Activated CD8-positive, alpha-beta memory T cell treated with anti-CD3 and anti-CD28 coated beads, Interleukin-2, amount 50 U/mL, for 48 hours (primary cell): ENCODE measurements around the gene C13orf46.

Experiments used
- DNase-seq: peaks from one replicate; pipeline ENCODE4 v3.0.0-alpha.2; 2020

Gene C13orf46

GRCh38 chr13:113953561-113953960 lies 20.3 kb downstream of the C13orf46 start:
- DNase-seq, result no peak

GRCh38 chr13:113952983-113953520 lies 20.8 kb downstream of the C13orf46 start:
- DNase-seq, result no peak

- DNase-seq, result no peak
Measured at GRCh38 chr13:113952151-113952982, 21.5 kb downstream of the C13orf46 start.

- DNase-seq, result peak; percentile 72
Measured at GRCh38 chr13:113951246-113951999, 22.5 kb downstream of the C13orf46 start.

- DNase-seq, result no peak
Measured at GRCh38 chr13:113950451-113951245, 23.2 kb downstream of the C13orf46 start.

GRCh38 chr13:113949546-113949945 lies 24.3 kb downstream of the C13orf46 start:
- DNase-seq, result no peak

GRCh38 chr13:113948034-113948742 lies 25.7 kb downstream of the C13orf46 start:
- no peak for DNase-seq

- DNase-seq, result no peak
Measured at GRCh38 chr13:113947311-113948033, 26.4 kb downstream of the C13orf46 start.

- no peak for DNase-seq
Measured at GRCh38 chr13:113946409-113947181, 27.3 kb downstream of the C13orf46 start.

- no peak for DNase-seq
Measured at GRCh38 chr13:113945857-113946408, 27.9 kb downstream of the C13orf46 start.

- no peak for DNase-seq
Measured at GRCh38 chr13:113943821-113944565, 29.9 kb downstream of the C13orf46 start.

GRCh38 chr13:113942591-113943103 lies 31.2 kb downstream of the C13orf46 start:
- no peak for DNase-seq

GRCh38 chr13:113941571-113942191 lies 32.2 kb downstream of the C13orf46 start:
- no peak for DNase-seq

GRCh38 chr13:113939944-113940297 lies 34.0 kb downstream of the C13orf46 start:
- no peak for DNase-seq

GRCh38 chr13:113939129-113939943 lies 34.5 kb downstream of the C13orf46 start:
- no peak for DNase-seq

- DNase-seq, result no peak
Measured at GRCh38 chr13:113938716-113939115, 35.2 kb downstream of the C13orf46 start.

GRCh38 chr13:113938246-113938645 lies 35.6 kb downstream of the C13orf46 start:
- DNase-seq, result no peak

GRCh38 chr13:113937527-113938180 lies 36.2 kb downstream of the C13orf46 start:
- no peak for DNase-seq
